Stimulated activated CD8-positive, alpha-beta memory T cell treated with anti-CD3 and anti-CD28 coated beads, Interleukin-4, amount 100 ng/mL, for 48 hours (primary cell): ENCODE data around the gene ACSL1.

Experiments used
- DNase-seq: peaks from one replicate; pipeline ENCODE4 v3.0.0-alpha.2; 2020

Gene ACSL1, protein sequence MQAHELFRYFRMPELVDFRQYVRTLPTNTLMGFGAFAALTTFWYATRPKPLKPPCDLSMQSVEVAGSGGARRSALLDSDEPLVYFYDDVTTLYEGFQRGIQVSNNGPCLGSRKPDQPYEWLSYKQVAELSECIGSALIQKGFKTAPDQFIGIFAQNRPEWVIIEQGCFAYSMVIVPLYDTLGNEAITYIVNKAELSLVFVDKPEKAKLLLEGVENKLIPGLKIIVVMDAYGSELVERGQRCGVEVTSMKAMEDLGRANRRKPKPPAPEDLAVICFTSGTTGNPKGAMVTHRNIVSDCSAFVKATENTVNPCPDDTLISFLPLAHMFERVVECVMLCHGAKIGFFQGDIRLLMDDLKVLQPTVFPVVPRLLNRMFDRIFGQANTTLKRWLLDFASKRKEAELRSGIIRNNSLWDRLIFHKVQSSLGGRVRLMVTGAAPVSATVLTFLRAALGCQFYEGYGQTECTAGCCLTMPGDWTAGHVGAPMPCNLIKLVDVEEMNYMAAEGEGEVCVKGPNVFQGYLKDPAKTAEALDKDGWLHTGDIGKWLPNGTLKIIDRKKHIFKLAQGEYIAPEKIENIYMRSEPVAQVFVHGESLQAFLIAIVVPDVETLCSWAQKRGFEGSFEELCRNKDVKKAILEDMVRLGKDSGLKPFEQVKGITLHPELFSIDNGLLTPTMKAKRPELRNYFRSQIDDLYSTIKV

DNA sequence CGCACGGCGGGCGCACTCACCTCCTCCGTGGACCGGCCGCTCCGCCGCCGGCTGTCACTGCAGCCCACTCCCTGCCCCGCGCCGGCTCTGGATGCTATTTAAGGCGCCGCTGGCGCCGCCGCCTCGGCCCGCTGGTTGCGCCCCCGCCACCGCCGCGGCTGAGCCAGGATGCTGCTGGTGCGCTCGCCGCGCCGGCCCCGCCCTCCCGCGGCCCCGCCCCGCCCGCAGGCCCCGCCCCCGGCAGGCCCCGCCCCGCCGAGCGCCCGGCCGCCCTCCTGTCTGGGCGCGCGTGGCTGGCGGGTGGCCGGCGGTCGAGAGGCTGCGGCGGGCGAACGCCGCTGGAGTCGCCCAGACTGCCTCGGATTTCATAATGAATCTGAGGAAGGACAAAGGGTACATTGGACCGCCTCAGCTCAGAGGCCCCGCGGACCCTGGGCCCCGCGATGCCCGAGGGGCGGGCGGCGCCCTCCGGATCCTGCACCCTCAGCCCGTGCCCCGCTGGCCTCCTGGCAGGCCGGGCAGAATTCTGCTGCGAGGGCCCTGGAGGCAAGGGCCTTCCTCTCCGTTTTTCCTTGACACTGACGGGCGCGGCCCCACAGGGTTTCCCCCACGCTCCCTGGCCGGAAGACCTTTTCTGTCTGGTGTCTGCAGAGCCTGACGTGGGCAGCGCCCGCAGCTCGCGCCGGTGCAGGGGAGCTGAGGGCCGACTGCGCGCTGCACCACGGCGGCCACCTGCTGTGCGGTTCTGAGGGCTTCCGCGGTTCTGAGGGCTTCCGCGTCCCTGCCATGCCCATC is at the start of gene ACSL1:
Gene ACSL1, minus strand, starts transcription at position 73 of the 795 bp plus-strand sequence. CDS start 22,454 bp downstream, outside the sequence.
- DNase-seq, result peak; percentile 79

DNA sequence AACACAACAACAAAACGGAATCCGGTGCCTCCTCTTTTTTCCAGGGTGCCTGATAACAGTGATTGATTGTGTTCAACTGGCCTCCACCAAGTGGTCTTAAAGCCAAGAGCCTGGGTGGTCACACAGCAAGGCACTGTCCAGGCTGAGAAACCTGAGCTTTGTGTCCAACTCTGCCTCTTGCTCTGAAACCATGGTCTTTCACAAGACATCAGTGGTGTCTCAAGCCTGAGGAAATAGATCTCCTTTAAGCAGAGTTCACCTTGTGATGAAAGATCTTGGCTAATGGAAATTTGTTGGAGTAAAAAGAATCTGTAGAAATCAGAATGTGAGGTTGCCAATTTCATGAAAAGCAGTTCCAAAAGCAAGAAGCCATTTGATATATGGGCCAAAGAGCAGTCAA is 47.3 kb upstream of the ACSL1 start:
- DNase-seq, result no peak

DNA sequence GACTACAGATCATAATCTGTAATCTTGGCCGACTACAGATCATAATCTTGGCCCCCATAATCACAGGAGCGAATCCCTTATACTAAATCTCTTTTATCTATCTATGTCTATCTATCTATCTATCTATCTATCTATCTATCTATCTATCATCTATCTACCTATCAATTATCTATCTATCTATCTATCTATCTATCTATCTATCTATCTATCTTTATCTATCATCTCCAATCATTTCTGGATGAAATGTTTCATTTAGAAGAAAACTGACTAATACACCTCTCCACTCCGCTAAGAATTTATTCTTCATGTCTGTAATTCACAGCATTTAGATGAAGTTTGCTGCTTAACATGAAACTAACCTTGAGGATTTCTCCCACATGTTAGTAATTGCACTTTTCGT is 45.0 kb upstream of the ACSL1 start:
- DNase-seq, result no peak

DNA sequence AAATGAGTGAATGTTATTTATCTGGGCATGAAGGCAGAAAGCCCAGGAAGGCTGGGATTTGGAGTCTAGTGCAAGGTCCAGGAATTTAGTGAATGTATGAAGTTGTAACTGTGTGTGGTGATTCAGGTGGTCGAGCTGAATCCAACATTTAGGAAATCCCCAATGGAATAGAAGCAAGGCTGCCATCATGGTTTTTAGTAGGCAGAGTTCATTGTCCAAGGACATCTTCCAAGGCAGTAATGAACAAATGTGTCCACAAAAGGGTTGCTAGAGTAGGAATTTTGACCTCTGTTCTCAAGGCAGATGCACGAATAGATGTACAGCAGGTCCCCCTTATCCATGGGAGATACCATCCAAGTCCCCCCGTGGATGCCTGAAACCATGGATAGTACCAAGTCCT is 42.9 kb upstream of the ACSL1 start:
- no peak for DNase-seq

DNA sequence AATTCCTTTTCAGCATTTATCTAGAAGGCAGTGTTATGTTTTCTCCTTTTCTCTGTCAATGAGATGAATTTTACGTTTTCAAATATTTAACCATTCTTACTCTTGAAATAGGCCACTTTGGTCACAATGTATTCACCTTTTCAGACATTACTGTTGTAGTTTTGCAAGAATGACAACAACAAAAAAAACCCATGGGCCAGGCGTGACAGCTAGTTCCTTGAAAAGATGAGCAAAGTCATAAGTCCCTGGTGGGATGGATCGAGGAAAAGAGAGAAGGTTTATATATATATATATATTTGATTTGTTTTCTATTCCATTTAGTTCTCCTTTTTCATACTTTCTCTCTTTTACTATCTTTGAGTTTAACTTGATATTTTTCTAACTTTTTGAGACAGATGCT is 38.1 kb upstream of the ACSL1 start:
- DNase-seq, result no peak

DNA sequence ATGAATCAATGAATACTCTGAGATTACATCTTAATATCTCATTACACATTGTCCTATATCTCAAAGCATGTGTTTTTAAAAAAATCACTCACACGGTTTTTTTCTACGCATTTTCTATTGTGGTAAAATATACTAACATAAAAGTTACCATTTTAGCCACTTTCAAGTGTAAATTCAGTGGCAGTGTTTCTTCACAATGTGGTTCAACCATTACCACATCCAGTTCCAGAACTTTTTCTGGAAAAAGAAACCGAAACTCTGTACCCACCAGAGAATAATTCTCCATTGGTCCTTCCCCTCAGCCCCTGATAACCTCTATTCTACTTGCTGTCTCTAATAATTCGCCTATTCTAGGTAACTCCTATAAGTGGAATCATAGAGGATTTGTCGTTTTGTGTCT is 35.3 kb upstream of the ACSL1 start:
- DNase-seq, result no peak

DNA sequence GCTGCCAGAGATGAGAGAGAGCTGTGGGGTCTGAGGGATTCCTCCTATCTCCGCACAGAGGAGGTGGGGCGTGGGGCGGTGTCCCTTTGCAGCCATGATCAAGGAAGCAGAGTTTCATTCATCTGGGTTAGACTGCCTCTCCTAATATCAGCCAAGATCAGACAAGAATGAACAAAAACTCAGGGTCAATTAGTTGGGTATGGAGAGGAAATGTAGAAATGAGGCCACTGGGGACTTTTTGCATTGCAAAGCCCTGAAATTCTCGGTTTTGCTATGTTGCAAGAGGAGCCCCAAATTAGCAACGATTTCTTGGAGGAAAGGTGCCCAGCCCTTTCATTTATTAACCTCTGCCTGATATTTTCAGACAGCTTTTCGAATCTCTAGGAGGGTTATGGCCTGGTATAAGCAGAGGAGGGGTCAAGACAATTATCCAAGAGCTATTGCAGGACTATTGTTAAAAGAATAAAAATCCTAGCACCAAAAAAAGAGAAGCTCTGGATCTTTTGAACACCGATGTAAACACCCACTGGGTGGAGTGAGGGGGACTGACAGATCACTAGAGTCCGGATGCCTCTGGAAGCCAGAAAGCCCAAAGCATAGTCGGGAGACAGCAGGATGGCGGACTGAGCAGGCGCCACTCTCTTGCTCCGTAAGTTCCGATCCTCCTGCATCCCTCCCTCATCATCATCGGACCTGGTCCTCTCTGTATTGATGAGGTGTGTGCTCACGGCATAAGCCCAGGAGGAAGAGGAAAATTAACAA is 34.4 kb upstream of the ACSL1 start:
- DNase-seq, result no peak

DNA sequence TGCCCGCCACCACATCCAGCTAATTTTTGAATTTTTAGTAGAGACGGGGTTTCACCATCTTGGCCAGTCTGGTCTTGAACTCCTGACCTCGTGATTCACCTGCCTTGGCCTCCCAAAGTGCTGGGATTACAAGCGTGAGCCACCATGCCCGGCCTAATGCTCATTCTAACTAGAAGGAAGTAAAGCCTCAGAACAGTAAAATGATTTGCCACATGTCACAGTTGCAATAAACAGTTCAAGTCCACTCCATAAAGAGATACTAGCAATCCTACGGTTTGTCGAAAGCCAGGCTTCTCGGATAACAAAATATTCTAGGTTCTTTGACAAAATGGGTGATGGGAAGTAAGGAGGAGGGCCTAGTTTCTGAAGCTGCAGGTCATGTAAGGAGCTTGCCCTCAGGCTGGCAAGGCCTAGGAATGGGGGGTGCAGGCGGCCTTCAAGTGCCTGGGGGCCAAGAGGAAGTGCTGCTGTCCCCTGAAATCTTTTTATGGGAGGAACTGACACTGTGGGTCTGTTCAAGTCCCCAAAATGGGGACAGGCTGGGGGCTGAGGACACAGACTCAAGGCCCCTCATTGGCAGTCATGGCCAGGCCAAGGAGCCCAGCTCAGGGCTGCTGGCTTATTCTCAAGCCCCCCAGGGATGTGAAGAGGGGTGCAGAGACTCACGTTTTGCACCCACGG is 31.8 kb upstream of the ACSL1 start:
- DNase-seq, result no peak

DNA sequence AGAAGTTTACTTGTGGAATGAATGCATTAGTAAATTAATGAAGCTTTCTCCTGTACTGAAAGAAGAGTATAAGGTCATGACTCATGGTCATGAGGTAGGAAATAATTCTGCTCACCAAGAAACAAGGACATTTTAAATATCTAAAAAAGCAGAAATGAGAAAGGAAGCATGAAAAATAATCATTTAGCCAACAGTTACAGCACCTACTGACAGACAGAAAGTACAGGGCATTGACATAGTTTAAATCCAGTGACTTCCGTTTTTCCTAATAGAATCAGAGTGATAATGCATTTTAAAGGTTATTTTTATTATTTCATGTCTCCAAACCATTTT is 30.5 kb upstream of the ACSL1 start:
- DNase-seq, result no peak

DNA sequence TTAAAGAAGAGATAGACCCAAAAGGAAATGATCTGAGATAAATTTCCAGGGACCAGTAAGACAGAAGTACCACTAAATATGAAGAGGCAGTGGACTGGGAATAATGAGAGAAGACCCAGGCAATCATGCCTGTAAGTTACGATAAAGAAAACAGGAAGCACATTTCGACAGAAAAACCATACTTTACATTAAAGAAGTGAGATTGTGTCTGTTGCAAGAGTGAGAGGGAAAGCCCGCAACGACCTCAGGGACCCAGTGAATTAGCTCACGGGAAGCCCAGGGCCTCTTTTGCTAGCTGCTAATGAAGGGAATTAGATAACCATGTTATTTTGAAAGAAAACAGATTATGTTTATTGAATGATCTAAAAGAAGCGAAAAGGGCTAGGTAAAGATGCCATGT is 28.9 kb upstream of the ACSL1 start:
- DNase-seq, result no peak

DNA sequence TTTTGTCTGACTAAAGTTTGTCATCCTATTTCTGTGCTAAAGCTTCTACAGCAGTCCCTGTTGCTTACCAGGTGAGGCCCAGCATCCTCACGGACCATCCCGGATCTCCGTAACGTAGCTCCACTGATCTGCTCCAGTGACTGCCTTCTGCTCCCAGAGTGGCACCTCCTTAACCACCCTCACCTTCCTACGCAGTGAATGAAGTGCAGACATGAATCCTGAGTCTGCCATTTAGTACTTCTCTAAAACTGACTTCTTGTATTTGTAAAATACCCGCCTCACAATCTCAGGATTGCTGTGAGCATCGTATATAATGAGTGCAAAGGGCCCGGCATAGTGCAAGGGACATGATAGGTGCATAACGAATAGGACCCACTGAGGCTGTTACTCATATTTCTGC is 27.7 kb upstream of the ACSL1 start:
- DNase-seq, result no peak

DNA sequence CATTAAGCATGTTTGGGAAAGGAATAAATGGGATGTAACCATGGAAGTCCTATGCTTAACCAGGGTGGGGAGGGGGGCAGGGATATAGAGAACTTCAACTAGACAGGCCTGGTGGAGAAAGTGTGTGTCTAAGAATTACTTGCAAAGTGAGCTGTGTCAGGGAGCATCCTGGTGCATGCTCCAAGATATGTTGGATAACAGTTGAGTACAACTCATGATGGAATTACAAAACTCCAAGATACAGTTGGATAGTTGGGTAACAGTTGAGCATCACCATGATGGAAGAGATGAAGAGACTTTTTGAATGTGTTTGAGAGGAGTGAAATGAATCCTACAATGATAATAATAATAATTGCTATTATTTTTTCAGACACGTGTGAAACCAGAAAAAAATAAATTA is 26.1 kb upstream of the ACSL1 start:
- no peak for DNase-seq

DNA sequence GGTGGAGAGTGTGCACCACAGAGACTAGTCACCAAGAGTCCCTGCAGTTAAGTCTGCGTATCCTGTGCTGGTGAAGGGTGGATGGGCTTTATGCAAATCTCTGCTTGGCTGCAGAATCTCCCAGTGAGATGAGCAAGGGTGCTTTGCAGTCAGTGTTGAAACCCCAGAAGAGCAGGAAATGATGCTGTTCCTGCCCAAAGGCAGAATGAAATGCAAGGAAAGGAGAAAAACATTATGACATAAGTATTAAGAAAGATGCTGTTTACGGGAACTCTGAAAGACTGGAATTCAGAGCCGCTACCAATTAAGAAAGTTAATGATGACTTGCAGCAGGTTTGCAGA is 25.4 kb upstream of the ACSL1 start:
- no peak for DNase-seq

DNA sequence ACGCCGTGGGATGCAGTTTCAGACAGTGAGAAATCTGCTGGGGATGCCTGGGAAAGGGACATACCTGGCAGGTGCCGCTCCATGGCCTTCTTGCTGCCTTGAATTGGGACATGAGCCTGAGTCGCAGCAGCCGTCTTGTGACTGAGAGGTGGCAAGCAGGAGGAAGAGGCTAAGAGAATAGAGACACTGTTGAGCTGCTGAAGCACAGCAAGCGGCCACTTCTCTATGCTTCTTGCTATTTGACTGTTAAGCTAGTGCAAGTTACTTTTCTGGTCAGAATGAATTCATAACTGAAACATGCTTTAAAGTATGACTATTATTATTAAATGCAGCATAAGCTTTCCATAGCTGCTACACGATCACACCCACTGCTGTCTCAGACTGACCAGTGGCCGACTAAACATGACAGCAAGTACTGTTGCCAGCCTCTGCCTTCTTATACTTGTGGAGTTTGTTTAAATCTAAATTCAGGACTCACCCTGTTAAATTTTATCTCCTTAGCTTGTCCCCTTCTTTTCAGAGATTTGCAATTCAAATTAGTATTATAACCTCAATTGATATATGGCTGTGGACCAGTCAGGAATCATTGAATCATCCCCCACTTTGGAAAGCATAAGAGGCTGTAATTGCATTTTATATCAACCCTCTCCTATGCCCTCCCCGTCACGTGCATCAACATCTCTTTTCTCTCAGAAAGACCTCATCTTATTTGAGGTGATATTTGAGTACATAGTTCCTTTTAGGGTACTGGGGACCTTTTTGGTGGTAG is 24.8 kb upstream of the ACSL1 start:
- DNase-seq, result no peak

DNA sequence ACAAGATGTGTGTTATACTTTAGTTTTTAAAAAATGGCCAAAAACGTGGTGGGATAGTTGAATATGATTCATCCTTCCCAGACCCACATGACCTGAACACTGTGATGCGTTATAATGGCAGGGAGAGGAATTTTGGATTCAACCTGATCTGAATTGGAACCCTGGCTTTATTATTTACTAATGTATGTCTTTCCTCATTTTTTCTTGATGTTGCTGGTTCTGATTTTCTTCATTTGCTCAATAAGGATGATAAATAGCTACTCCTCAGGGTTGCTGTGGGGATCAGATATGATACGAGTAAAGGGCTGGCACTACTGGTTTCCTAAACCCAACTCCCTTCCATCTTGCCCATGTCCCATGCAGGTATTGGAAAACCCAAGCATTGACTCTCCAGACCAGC is 24.2 kb upstream of the ACSL1 start:
- no peak for DNase-seq

DNA sequence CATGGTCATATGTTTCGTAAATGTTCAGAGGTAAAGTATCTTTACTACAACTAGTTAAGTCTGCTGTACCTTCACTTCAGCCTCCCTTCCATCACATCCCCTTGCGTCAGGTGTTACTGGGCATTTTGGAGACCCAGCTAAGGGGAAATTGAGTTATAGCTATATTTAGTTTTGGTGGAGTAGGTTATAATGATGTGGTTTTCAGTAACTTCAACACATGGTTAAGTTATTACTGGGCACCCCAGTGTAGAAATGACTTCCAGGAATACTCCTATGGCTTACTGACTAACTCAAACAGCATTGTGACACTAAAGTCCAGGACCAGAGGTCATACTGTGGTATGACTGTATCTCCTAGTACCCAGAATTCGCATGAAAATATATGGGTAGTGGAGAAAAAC is 23.4 kb upstream of the ACSL1 start:
- DNase-seq, result no peak

DNA sequence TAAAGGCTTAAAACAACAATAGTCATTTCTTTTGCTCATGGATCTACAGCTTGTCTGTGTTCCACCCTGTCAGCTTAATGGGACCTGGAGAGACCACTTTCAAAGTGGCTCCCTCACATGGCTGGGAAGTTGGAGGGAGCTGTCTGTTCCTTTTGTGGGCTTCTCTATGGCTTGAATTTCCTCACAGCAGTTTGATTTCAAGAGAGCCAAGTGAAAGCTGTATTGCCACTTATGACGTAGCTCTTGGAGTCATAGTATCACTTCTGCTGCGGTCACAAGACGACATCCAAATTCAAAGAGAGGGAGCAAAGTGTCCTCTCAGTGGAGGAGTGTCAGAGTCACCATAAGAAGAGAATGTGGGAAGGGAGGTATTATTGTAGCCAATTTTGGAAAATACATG is 22.7 kb upstream of the ACSL1 start:
- DNase-seq, result no peak

DNA sequence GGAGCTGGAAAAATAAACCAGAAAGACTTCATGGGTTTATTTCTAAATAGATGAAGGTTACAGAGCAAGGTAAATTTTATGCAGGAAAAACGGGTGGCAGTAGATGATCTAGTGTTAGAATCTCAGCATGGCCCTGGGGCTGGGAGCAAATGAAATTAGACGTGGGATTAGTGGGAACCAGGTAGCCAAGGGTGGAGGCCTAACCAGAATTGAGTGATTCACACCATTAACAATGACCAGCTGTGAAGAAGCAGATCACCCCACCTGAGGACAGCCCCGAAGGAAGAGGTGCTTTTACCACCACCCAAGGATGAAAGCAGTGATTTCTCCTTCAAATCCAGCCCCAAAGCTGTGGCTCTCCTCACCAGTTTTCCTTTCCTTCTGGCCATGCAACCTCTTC is 20.8 kb upstream of the ACSL1 start:
- no peak for DNase-seq

DNA sequence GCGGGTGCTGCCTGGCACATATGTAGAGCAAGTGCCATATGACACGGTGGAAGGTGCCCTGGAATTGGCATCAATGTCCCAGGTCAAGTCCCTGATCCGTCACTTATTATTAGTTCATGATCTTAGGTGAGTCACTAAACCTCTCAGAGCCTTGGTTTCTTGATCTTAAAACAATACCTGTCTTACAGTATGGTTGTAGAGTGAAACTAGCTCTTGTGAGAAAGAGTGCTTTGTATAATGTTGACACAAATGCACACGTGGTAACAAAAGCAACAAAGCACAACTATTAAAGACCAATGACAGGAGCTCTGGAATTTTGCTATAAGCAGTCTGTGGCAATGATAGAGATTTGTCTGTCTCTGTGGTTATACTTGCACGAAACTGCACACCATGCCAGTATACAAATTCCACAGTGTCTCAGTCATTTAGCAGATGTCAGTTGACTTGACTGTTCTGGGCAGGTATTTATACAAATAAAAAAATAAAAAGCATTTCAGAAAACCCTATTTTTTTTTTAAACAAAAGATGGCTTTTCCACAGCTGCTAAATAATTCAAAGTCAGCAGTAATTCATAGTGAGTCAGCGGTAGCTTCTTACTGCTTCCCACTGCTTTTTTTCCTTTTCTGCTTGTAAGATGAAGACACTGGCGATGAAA is 19.7 kb upstream of the ACSL1 start:
- no peak for DNase-seq

DNA sequence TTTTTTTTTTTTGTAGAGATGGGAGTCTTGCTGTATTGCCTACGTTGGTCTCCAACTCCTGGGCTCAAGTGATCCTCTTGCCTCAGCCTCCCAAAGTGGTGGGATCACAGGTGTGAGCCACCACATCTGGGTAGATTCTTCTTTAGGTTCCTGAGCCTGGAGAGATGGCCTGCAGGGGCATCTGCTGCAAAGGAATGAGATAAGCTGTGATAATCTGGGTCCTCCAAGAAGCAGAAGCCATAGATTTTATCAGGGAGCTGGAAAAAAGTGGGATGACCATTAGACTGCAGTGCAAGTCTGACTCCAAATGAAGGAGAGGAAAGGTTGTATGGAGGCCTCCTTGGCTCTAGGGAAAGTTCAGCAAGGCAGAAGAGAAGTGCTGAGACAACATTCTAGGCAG is 19.0 kb upstream of the ACSL1 start:
- DNase-seq, result no peak

DNA sequence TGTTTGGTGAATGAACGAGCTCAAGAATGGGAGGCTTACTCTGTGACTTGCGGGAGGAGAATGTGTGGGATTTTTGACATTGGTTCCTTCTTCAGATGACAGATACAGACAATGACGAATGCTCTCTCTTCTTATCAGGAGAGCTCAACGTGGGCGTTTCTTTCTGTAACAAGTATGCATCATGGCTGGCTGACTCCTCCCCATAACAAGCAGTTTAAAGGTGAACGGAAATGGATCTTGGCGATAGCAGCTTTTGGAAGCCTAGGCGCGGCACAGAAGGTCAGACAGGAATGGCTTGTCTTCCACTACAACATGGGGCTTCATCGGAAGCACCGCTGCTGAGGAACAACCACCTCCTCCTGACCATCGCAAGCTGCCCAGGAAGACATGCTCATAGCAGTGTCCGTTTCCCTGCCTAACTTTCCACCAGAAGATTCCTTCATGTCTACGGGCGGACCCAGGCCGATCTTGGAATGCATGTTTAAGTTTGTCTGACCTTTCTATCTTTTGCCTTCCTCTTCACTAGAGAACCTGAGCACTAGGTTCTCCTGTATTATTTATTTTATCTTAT is 18.3 kb upstream of the ACSL1 start:
- peak; percentile 36 for DNase-seq
